K562 (cell line): ENCODE measurements around the gene CRIP3. TPM values are rescaled to one million over a fixed set of nuclear protein-coding genes. Genes with fewer than 3 reads are reported as not detected.

Experiments
- ATAC-seq: fragments of 200-7000 bp; cut with Tn5 transposase; 3 replicates; pipeline ENCODE4 v1.9.1; 2020; ENCODE audit warnings: moderate library complexity
- BruUV-seq: library from RNA; stranded (reverse); fragments of 400-500 nt; replicated peaks from 2 replicates; lab custom pipeline; 2021; lab: Mats Ljungman, UMichigan
- CTCF ChIA-PET: fragments of 300-600 bp; formaldehyde crosslinking; extraction: SDS; loops from one replicate; lab custom pipeline; 2021; ENCODE audit warnings: low intra/inter-chr PET ratio; lab: Yijun Ruan, JAX
- POLR2A ChIA-PET: fragments of 300-600, 350-650 bp; sonication (Branson Sonifier 250); formaldehyde crosslinking; extraction: SDS; loops from one replicate; lab custom pipeline; 2021; ENCODE audit warnings: antibody characterized with exemption, inconsistent platforms; lab: Yijun Ruan, JAX
- DNase-seq, 4 experiments: peaks; one replicate each; pipeline versions ENCODE4 v3.0.0 to v3.0.0-alpha.2; 2011 to 2018; ENCODE audit warnings: low spot score in 3 of 4, mixed read lengths in 3 of 4; ENCODE audit errors: extremely low read depth in 1 of 4
- FAIRE-seq: peaks from 2 replicates; lab custom pipeline; 2011; peaks lifted over from hg19 to GRCh38; lab: Jason Lieb, UNC
- H2AFZ ChIP-seq: 2 replicates; pipeline ENCODE4 v1.6.0; 2011; ENCODE audit warnings: low read depth, low read length, control low read depth, inconsistent platforms
- H3K27ac ChIP-seq: fragments of 200-600 bp; 3 replicates; pipeline ENCODE4 v1.8.0; 2011; ENCODE audit warnings: low read depth, mild to moderate bottlenecking, control low read depth, inconsistent platforms, low read length, moderate library complexity, mixed read lengths; ENCODE audit errors: extremely low read depth
- H3K27me3 ChIP-seq, 2 experiments: fragments of 300-600 bp in 1 of 2; 2 replicates in 1 of 2; 3 replicates in 1 of 2; pipeline versions ENCODE4 v1.6.0 to v1.8.0; 2011; ENCODE audit warnings: inconsistent platforms in 2 of 2, low read length in 2 of 2, mild to moderate bottlenecking in 1 of 2, mixed read lengths in 1 of 2, moderate library complexity in 1 of 2; ENCODE audit not compliant: control insufficient read depth in 2 of 2, insufficient read depth in 2 of 2
- H3K36me3 ChIP-seq: fragments of 300-600 bp; 3 replicates; pipeline ENCODE4 v1.8.0; 2011; ENCODE audit warnings: mild to moderate bottlenecking, low read length, inconsistent platforms; ENCODE audit not compliant: control insufficient read depth, insufficient read depth
- H3K4me1 ChIP-seq, 2 experiments: fragments of 200-600 bp in 1 of 2; replicated peaks in 1 of 2; 2 replicates in 1 of 2; 3 replicates in 1 of 2; pipeline versions ENCODE4 v1.5.1 to v1.8.0; 2011; ENCODE audit warnings: inconsistent platforms in 2 of 2, low read length in 2 of 2, mild to moderate bottlenecking in 1 of 2, mixed read lengths in 1 of 2, moderate library complexity in 1 of 2; ENCODE audit not compliant: control insufficient read depth in 2 of 2, insufficient read depth in 2 of 2
- H3K4me2 ChIP-seq: 2 replicates; pipeline ENCODE4 v1.6.1; 2011; ENCODE audit warnings: low read length, control low read depth, inconsistent platforms, mixed read lengths; ENCODE audit not compliant: insufficient read depth
- H3K4me3 ChIP-seq: fragments of 200-600 bp; sonication (generic), shearing (Covaris generic); 2 replicates; pipeline ENCODE4 v1.5.1; 2016; ENCODE audit warnings: control low read depth, inconsistent platforms
- H3K79me2 ChIP-seq: fragments of 200-600 bp; 3 replicates; pipeline ENCODE4 v1.8.0; 2011; ENCODE audit warnings: low read length, inconsistent platforms; ENCODE audit not compliant: control insufficient read depth, insufficient read depth
- H3K9ac ChIP-seq, 2 experiments: 2 replicates each; pipeline versions ENCODE4 v1.6.0 to v1.6.1; 2011; ENCODE audit warnings: low read depth in 2 of 2, low read length in 2 of 2, control low read depth in 1 of 2, inconsistent platforms in 1 of 2, mild to moderate bottlenecking in 1 of 2, mixed read lengths in 1 of 2; ENCODE audit not compliant: insufficient read depth in 1 of 2
- H3K9me1 ChIP-seq: one replicate; pipeline ENCODE4 v1.6.0; 2011; ENCODE audit warnings: inconsistent platforms, mild to moderate bottlenecking, low read length, moderate library complexity; ENCODE audit not compliant: control insufficient read depth, insufficient read depth
- H3K9me3 ChIP-seq: replicated peaks from 2 replicates; pipeline ENCODE4 v1.5.1; 2011; ENCODE audit warnings: low read depth, low read length, inconsistent platforms; ENCODE audit not compliant: control insufficient read depth, insufficient read depth
- H4K20me1 ChIP-seq: replicated peaks from 2 replicates; pipeline ENCODE4 v1.6.1; 2011; ENCODE audit warnings: low read length, inconsistent platforms, mixed read lengths; ENCODE audit not compliant: control insufficient read depth, insufficient read depth
- ATF4 ChIP-seq: fragments of 450-650 bp; formaldehyde crosslinking; IDR thresholded peaks from 2 replicates; pipeline ENCODE4 v1.4.0; 2022; ENCODE audit warnings: mild to moderate bottlenecking, moderate library complexity
- CHCHD3 ChIP-seq: fragments of 250-450 bp; sonication (Bioruptor Pico); IDR thresholded peaks from 2 replicates; pipeline ENCODE4 v2.1.2; 2022; ENCODE audit warnings: mild to moderate bottlenecking
- CREM ChIP-seq: IDR thresholded peaks from 2 replicates; pipeline ENCODE4 v1.6.1; 2014; ENCODE audit warnings: antibody characterized with exemption, low read depth
- CUX1 ChIP-seq: fragments of 200-800 bp; sonication (Bioruptor generic); IDR thresholded peaks from 2 replicates; pipeline ENCODE4 v1.6.1; 2016; ENCODE audit warnings: missing genetic modification characterization, missing compliant biosample characterization
- FUS ChIP-seq: fragments of 200-400 bp; formaldehyde crosslinking; optimal IDR thresholded peaks from 2 replicates; pipeline ENCODE3; 2017; ENCODE audit warnings: low read depth, low read length
- NCOA2 ChIP-seq, 2 experiments: fragments of 450-650 bp; IDR thresholded peaks; 2 replicates each; pipeline ENCODE4 v1.6.1; 2018; ENCODE audit warnings: mild to moderate bottlenecking in 2 of 2, moderate library complexity in 1 of 2; ENCODE audit not compliant: partially characterized antibody in 2 of 2
- NONO ChIP-seq, 2 experiments: fragments of 200-400 bp in 1 of 2; fragments of 450-650 bp in 1 of 2; formaldehyde crosslinking in 1 of 2; IDR thresholded peaks; 2 replicates each; pipeline ENCODE4 v1.6.1; 2017; ENCODE audit warnings: low read depth in 2 of 2, mild to moderate bottlenecking in 2 of 2, moderate library complexity in 2 of 2, low read length in 1 of 2
- PHF8 ChIP-seq: fragments of 200-600 bp; sonication (generic); IDR thresholded peaks from 2 replicates; pipeline ENCODE4 v1.6.1; 2012; ENCODE audit warnings: mixed run types, mild to moderate bottlenecking, inconsistent platforms, low read length, moderate library complexity, borderline replicate concordance
- SP1 ChIP-seq: sonication (generic); formaldehyde crosslinking; IDR thresholded peaks from 2 replicates; pipeline ENCODE4 v1.8.1; 2022; ENCODE audit warnings: mild to moderate bottlenecking, missing genetic modification reagents
- ZFP91 ChIP-seq: sonication (generic); formaldehyde crosslinking; IDR thresholded peaks from 2 replicates; pipeline ENCODE4 v1.8.0; 2022; ENCODE audit warnings: mild to moderate bottlenecking, missing genetic modification reagents
- ZHX1 ChIP-seq: fragments of 150-350 bp; conservative IDR thresholded peaks from 2 replicates; pipeline ENCODE4 v1.6.1; 2014; ENCODE audit warnings: low read length
- ZNF146 ChIP-seq: IDR thresholded peaks from one replicate; pipeline ENCODE4 v1.6.1; 2018; ENCODE audit warnings: missing compliant biosample characterization; ENCODE audit not compliant: unreplicated experiment
- WGBS: fragments of 100-300 bp; shearing (Covaris generic); methylation state at CpG from one replicate; pipeline ENCODE4 v1.1.6; 2016; ENCODE audit warnings: low coverage, mixed read lengths; ENCODE audit not compliant: insufficient coverage; ENCODE audit errors: missing lambda C conversion rate; 5-methylcytosine and 5-hydroxymethylcytosine counted together
- in situ Hi-C: fragments of 300-500 bp; cut with MboI; formaldehyde crosslinking; loops from 4 replicates; pipeline ENCODE4 v1.15.0; 2018; ENCODE audit warnings: inconsistent platforms, mixed read lengths
- intact Hi-C: fragments of 100-400 bp; cut with micrococcal nuclease; formaldehyde crosslinking; loops from 2 replicates; pipeline ENCODE4 v1.14.2; 2022
- polyA plus RNA-seq, 8 experiments: library from polyadenylated mRNA; depleted of rRNA in 4 of 8; stranded (reverse) in 5 of 8; unstranded in 3 of 8; fragments of >200 nt; fragmentation: Nextera tagmentation in 2 of 8; fragmentation: Illumina TruSeq in 1 of 8; extraction: Ambion mirVana in 2 of 8; extraction: Trizol in 1 of 8; gene quantifications; 2 replicates each; pipeline versions ENCODE4 v1.2.1 to v1.2.3, GENCODE V29; 2011 to 2014; ENCODE audit warnings: inconsistent platforms in 1 of 8, missing spikeins in 1 of 8
- total RNA-seq, 7 experiments: library from RNA; depleted of rRNA in 6 of 7; stranded (reverse); fragments of >200 nt in 6 of 7; fragmentation: Illumina TruSeq in 2 of 7; extraction: Trizol in 2 of 7; gene quantifications; 2 replicates each; pipeline versions ENCODE4 v1.2.1 to v1.2.3, GENCODE V29; 2011 to 2021; ENCODE audit warnings: low replicate concordance in 1 of 7

The CRIP3 gene
- total and polyA plus RNA-seq, 9 of the 15 experiments (the other 6 are each of a cell fraction or from before 2014, with no cell fraction given): 0.36 to 2.1 (median 0.87) TPM

- H3K4me1 ChIP-seq: peaks cover 0 to 2% of the 10 kb centered on the region in 2 experiments; a peak in 2 of 5 replicates
- H3K27ac ChIP-seq: no peak overlapping the region
- H3K4me2 ChIP-seq: no peak overlapping the region
- H3K27me3 ChIP-seq: no peaks in the 10 kb centered on the region
- WGBS: 0% methylated on average over 1 of the region's 1 CpG
- no peak overlapping the region for H2AFZ ChIP-seq
- no peaks in the 10 kb centered on the region for H3K36me3 ChIP-seq
- FAIRE-seq (no peak), DNase-seq (no peak), ATAC-seq (no peak)
- H3K9ac ChIP-seq: no peak overlapping the region
- no peaks in the 10 kb centered on the region for H4K20me1 ChIP-seq
- H3K79me2 ChIP-seq: no peaks in the 10 kb centered on the region
- no peak overlapping the region for H3K4me3 ChIP-seq
- H3K9me1 ChIP-seq: no peaks in the 10 kb centered on the region
- no TSS peak for BruUV-seq
- in situ Hi-C loops (loop anchor here (5.0 kb wide), 1 partner anchor 59 kb away; no protein-coding TSS in a partner anchor), intact Hi-C loops (loop anchor here (5.0 kb wide), 1 partner anchor 184 kb away; no protein-coding TSS in a partner anchor)
- ChIA-PET POLR2A (interaction anchor here (0.6 kb wide), 1 partner anchor 11 kb away, joined by 3 read pairs; no protein-coding TSS in a partner anchor), CTCF (no interaction called here)
- H3K9me3 ChIP-seq: no peaks in the 10 kb centered on the region
- no peak for TF ChIP-seq CREM
- no peak for TF ChIP-seq NONO (IDR thresholded peaks at IDR 0.05; ENCODE audit: low read depth in 2 of 2, low read length in 1 of 2)
- TF ChIP-seq PHF8: no peak
- TF ChIP-seq CHCHD3 (CRISPR knock-in tag): no peak
- no peak for TF ChIP-seq ZNF146
- TF ChIP-seq SP1: no peak
- no peak for TF ChIP-seq ZFP91 (CRISPR knock-in tag)
- no peak for TF ChIP-seq ATF4 (CRISPR knock-in tag)
- TF ChIP-seq CUX1 (CRISPR knock-in tag): no peak
- no peak for TF ChIP-seq ZHX1
- TF ChIP-seq FUS: no peak
- no peak for TF ChIP-seq NCOA2 (IDR thresholded peaks at IDR 0.05; ENCODE audit: partially characterized antibody in 2 of 2)
These were observed 22.8 kb upstream of the CRIP3 start for GRCh38 chr6:43331470-43331869.
